HG03460 (cell line): ENCODE results near the gene METTL15.
"Not testable (repeated sequence)": the region's sequence is repeated elsewhere in the genome, so short reads cannot be mapped to it uniquely, and the experiment has no call there.

Experiments
- ATAC-seq: cut with Tn5 transposase; IDR thresholded peaks from one replicate; pipeline ENCODE4 v1.9.1; 2021; ENCODE audit not compliant: unreplicated experiment

Gene METTL15

GRCh38 chr11:28110108-28110820 lies 2.1 kb downstream of the METTL15 start:
- ATAC-seq = peak; percentile 39

- no peak for ATAC-seq
Observed at GRCh38 chr11:28110821-28111200, 2.6 kb downstream of the METTL15 start.

- ATAC-seq = no peak
Observed at GRCh38 chr11:28114116-28114515, 5.9 kb downstream of the METTL15 start.

- ATAC-seq = no peak
Observed at GRCh38 chr11:28114731-28115130, 6.5 kb downstream of the METTL15 start.

GRCh38 chr11:28117712-28118111 lies 9.5 kb downstream of the METTL15 start:
- no peak for ATAC-seq

GRCh38 chr11:28123151-28123581 lies 15.0 kb downstream of the METTL15 start:
- no peak for ATAC-seq

- ATAC-seq = no peak
Observed at GRCh38 chr11:28132548-28132947, 24.4 kb downstream of the METTL15 start.

GRCh38 chr11:28133146-28133545 lies 25.0 kb downstream of the METTL15 start:
- no peak for ATAC-seq

GRCh38 chr11:28136157-28136556 lies 28.0 kb downstream of the METTL15 start:
- ATAC-seq = not testable (repeated sequence)

- ATAC-seq = no peak
Observed at GRCh38 chr11:28137366-28137765, 29.2 kb downstream of the METTL15 start.

- ATAC-seq = no peak
Observed at GRCh38 chr11:28137832-28138231, 29.6 kb downstream of the METTL15 start.

- ATAC-seq = no peak
Observed at GRCh38 chr11:28139841-28140415, 31.7 kb downstream of the METTL15 start.

- no peak for ATAC-seq
Observed at GRCh38 chr11:28140689-28141455, 32.7 kb downstream of the METTL15 start.

GRCh38 chr11:28142724-28143123 lies 34.5 kb downstream of the METTL15 start:
- ATAC-seq = no peak

- no peak for ATAC-seq
Observed at GRCh38 chr11:28144808-28145207, 36.6 kb downstream of the METTL15 start.

- ATAC-seq = no peak
Observed at GRCh38 chr11:28146123-28146751, 38.0 kb downstream of the METTL15 start.

- ATAC-seq = no peak
Observed at GRCh38 chr11:28152743-28153142, 44.6 kb downstream of the METTL15 start.

- no peak for ATAC-seq
Observed at GRCh38 chr11:28153586-28153985, 45.4 kb downstream of the METTL15 start.

- ATAC-seq = no peak
Observed at GRCh38 chr11:28168718-28169117, 60.5 kb downstream of the METTL15 start.

- ATAC-seq = no peak
Observed at GRCh38 chr11:28169816-28170215, 61.6 kb downstream of the METTL15 start.

GRCh38 chr11:28170759-28171158 lies 62.6 kb downstream of the METTL15 start:
- ATAC-seq = no peak

- ATAC-seq = no peak
Observed at GRCh38 chr11:28176351-28176750, 68.2 kb downstream of the METTL15 start.
